Fibroblast of lung (primary cell): ENCODE data around the gene ANKS1B.

ENCODE experiments used
- CTCF ChIP-seq, 2 donors: IDR thresholded peaks in 1 of 2; conservative IDR thresholded peaks in 1 of 2; 1 replicate in 1 of 2; 2 replicates in 1 of 2; pipeline ENCODE4 v1.5.1; 2011 to 2012; ENCODE audit warnings: low read length in 2 of 2, control low read depth in 1 of 2, inconsistent platforms in 1 of 2, low read depth in 1 of 2, mild to moderate bottlenecking in 1 of 2
- EZH2 ChIP-seq: IDR thresholded peaks from 2 replicates; pipeline ENCODE4 v1.5.1; 2012; ENCODE audit warnings: low read length, control low read depth, mild to moderate bottlenecking; ENCODE audit errors: missing control alignments

GRCh38 chr12:99552022-99552421, 432.7 kb downstream of the ANKS1B start:
- TF ChIP-seq CTCF (conservative IDR thresholded peaks at IDR 0.05 in 1 of 2, IDR thresholded peaks at IDR 0.05 in 1 of 2; ENCODE audit: low read depth in 1 of 2, low read length in 2 of 2) (no peak), EZH2 (no peak)
